ENCODE data around the gene DYSF.

DNA sequence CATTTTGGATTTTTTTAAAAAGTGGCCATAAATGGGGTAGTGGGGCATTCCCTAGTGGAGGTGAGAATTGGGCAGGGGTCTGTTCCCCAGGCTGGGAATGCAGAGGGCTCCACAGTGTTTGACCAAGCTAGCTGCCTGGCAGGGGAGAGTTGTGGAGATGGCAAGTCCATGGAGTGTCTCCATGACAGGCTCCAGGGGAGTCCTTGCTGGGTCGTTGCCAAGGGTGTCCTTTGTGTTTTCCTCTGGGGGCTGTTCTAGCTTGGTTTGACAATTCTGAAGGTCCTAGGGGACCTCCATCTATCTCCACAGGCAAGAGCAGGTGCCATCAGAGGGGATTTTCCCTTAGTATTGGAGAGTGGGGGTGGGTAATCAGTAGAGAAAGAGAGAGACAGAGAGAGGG is 265.3 kb downstream of the DYSF start:
- TF ChIP-seq, protein P1, sequence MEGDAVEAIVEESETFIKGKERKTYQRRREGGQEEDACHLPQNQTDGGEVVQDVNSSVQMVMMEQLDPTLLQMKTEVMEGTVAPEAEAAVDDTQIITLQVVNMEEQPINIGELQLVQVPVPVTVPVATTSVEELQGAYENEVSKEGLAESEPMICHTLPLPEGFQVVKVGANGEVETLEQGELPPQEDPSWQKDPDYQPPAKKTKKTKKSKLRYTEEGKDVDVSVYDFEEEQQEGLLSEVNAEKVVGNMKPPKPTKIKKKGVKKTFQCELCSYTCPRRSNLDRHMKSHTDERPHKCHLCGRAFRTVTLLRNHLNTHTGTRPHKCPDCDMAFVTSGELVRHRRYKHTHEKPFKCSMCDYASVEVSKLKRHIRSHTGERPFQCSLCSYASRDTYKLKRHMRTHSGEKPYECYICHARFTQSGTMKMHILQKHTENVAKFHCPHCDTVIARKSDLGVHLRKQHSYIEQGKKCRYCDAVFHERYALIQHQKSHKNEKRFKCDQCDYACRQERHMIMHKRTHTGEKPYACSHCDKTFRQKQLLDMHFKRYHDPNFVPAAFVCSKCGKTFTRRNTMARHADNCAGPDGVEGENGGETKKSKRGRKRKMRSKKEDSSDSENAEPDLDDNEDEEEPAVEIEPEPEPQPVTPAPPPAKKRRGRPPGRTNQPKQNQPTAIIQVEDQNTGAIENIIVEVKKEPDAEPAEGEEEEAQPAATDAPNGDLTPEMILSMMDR (IDR thresholded peaks at IDR 0.05): no peak
- no peak for TF ChIP-seq POLR2A (IDR thresholded peaks at IDR 0.05)

All from esophagus squamous epithelium (tissue), 4 donors.